ENCODE data around the gene OTP. TPM values are rescaled to one million over a fixed set of nuclear protein-coding genes. Genes with fewer than 3 reads are reported as not detected.

The OTP gene
- total and polyA plus RNA-seq, 2 donors (not counting 1 experiment from before 2014, with no cell fraction given): not detected

DNA sequence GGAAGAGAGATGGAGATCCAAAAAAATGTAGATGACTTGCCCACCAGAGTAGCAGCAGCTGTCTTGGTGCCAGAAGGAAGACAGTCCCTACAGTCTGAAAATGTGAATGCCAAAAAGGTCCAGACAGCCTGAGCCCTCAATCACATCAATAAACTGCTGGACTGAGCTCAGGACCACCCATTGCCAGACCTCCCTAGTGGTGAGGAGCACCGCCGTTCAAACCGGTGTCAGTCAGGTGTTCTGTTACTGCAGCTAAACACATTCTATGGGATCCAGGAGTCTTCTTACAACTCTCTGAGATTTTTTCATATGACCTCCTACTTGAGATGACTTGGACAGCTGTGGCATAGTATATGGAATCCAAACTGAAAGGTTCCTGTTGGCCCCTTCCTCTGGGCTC is 32.0 kb upstream of the OTP start:
- Histone ChIP-seq H3K36me3 (ENCODE audit: control insufficient read depth, insufficient read depth, low read length) (no peaks in the 10 kb centered on the region), H3K9me3 (ENCODE audit: control insufficient read depth, insufficient read depth, low read depth, low read length) (no peaks in the 10 kb centered on the region), H2AFZ (ENCODE audit: low read length) (no peak overlapping the region), H3K9ac (ENCODE audit: insufficient read depth, low read length) (no peak overlapping the region), H3K79me2 (ENCODE audit: control insufficient read depth, insufficient read depth, low read length) (no peaks in the 10 kb centered on the region), H3K4me1 (ENCODE audit: control insufficient read depth, extremely low read depth, insufficient read depth, low read length) (no peaks in the 10 kb centered on the region), H3K27me3 (ENCODE audit: control insufficient read depth, insufficient read depth, low read length) (peaks cover 11% of the 10 kb centered on the region), H3K27ac (ENCODE audit: insufficient read depth, low read length) (no peak overlapping the region), H3K4me2 (ENCODE audit: extremely low read depth, insufficient read depth, low read length) (no peak overlapping the region), H4K20me1 (ENCODE audit: control insufficient read depth, extremely low read depth, insufficient read depth, low read length) (no peaks in the 10 kb centered on the region), H3K4me3 (replicated peaks in 1 of 4; ENCODE audit: control extremely low read depth in 1 of 4, insufficient read depth in 1 of 4, low read depth in 3 of 4, low read length in 4 of 4) (no peak overlapping the region)
- DNase-seq (ENCODE audit: low read depth in 2 of 2): no peak
- TF ChIP-seq EZH2 (IDR thresholded peaks at IDR 0.05; ENCODE audit: low read length, missing control alignments): no peak
- TF ChIP-seq, protein P1, sequence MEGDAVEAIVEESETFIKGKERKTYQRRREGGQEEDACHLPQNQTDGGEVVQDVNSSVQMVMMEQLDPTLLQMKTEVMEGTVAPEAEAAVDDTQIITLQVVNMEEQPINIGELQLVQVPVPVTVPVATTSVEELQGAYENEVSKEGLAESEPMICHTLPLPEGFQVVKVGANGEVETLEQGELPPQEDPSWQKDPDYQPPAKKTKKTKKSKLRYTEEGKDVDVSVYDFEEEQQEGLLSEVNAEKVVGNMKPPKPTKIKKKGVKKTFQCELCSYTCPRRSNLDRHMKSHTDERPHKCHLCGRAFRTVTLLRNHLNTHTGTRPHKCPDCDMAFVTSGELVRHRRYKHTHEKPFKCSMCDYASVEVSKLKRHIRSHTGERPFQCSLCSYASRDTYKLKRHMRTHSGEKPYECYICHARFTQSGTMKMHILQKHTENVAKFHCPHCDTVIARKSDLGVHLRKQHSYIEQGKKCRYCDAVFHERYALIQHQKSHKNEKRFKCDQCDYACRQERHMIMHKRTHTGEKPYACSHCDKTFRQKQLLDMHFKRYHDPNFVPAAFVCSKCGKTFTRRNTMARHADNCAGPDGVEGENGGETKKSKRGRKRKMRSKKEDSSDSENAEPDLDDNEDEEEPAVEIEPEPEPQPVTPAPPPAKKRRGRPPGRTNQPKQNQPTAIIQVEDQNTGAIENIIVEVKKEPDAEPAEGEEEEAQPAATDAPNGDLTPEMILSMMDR (conservative IDR thresholded peaks at IDR 0.05 in 1 of 2, IDR thresholded peaks at IDR 0.05 in 1 of 2; ENCODE audit: low read depth in 1 of 2, low read length in 2 of 2): no peak

DNA sequence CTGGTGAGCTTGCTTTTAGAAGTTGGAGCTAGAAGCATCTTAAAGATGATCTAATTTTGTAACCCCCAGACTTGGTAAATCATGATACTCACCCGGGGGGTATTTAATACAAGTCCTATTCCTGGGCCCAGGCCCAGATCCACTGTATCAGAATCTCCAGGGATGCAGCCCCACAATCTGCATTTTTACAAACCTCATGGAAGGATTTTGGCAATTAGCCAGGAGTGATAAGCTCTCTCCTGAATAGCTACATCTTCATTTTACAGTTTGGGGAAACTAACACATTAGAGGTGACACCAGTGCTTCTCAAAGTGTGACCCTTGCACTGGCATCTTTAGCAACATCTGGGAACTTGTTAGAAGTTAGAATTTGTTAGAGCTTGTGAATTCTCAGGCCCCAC is 31.2 kb upstream of the OTP start:
- Histone ChIP-seq H3K79me2 (ENCODE audit: control insufficient read depth, insufficient read depth, low read length) (no peaks in the 10 kb centered on the region), H2AFZ (ENCODE audit: low read length) (no peak overlapping the region), H4K20me1 (ENCODE audit: control insufficient read depth, extremely low read depth, insufficient read depth, low read length) (no peaks in the 10 kb centered on the region), H3K27ac (ENCODE audit: insufficient read depth, low read length) (no peak overlapping the region), H3K4me1 (ENCODE audit: control insufficient read depth, extremely low read depth, insufficient read depth, low read length) (no peaks in the 10 kb centered on the region), H3K9me3 (ENCODE audit: control insufficient read depth, insufficient read depth, low read depth, low read length) (no peaks in the 10 kb centered on the region), H3K9ac (ENCODE audit: insufficient read depth, low read length) (no peak overlapping the region), H3K4me2 (ENCODE audit: extremely low read depth, insufficient read depth, low read length) (no peak overlapping the region), H3K36me3 (ENCODE audit: control insufficient read depth, insufficient read depth, low read length) (no peaks in the 10 kb centered on the region), H3K4me3 (replicated peaks in 1 of 4; ENCODE audit: control extremely low read depth in 1 of 4, insufficient read depth in 1 of 4, low read depth in 3 of 4, low read length in 4 of 4) (no peak overlapping the region), H3K27me3 (ENCODE audit: control insufficient read depth, insufficient read depth, low read length) (peaks cover 11% of the 10 kb centered on the region)
- TF ChIP-seq, protein P1 (conservative IDR thresholded peaks at IDR 0.05 in 1 of 2, IDR thresholded peaks at IDR 0.05 in 1 of 2; ENCODE audit: low read depth in 1 of 2, low read length in 2 of 2): no peak
- no peak for TF ChIP-seq EZH2 (IDR thresholded peaks at IDR 0.05; ENCODE audit: low read length, missing control alignments)
- no peak for DNase-seq (ENCODE audit: low read depth in 2 of 2)

DNA sequence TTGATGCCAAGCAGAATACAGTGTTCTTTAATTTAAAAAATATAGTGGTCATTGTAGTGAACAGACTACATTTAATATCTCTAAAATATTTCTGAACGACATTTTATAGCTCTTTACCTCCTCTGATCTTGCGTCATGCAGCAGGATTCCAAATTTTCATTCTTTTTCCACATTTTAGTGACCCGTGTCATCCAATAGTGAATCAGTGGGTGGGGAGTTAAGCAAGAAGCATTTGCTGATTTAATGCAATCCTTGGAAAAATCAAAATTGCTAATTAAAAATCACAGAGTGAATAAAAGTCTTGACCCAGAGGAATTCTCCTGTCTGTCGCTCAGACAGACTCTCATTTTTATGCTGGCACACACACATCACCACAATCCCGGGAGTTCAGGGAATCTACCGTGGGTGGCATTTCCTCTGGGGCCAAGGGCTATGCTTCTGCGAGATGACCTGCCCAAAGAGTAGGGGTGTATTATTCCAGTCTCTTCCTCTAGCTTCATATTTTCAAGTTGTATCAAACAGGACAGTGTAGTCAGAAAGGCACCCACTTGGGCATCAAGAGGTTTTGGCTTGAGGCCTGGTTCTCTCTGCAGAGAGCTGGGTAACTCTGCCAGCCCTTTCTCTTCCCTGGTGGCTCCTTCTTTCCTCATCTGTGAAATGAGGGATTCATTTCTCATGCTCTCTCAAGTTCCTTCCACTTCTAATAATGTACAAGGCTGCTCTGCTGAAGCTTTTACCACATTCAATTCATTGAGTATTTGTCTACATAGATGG is 24.8 kb upstream of the OTP start:
- H3K9ac ChIP-seq (ENCODE audit: insufficient read depth, low read length): no peak overlapping the region
- H3K79me2 ChIP-seq (ENCODE audit: control insufficient read depth, insufficient read depth, low read length): no peaks in the 10 kb centered on the region
- H3K4me1 ChIP-seq (ENCODE audit: control insufficient read depth, extremely low read depth, insufficient read depth, low read length): no peaks in the 10 kb centered on the region
- TF ChIP-seq, protein P1 (conservative IDR thresholded peaks at IDR 0.05 in 1 of 2, IDR thresholded peaks at IDR 0.05 in 1 of 2; ENCODE audit: low read depth in 1 of 2, low read length in 2 of 2): no peak
- TF ChIP-seq EZH2 (IDR thresholded peaks at IDR 0.05; ENCODE audit: low read length, missing control alignments): no peak
- H3K27me3 ChIP-seq (ENCODE audit: control insufficient read depth, insufficient read depth, low read length): no peaks in the 10 kb centered on the region
- no peak overlapping the region for H3K4me2 ChIP-seq (ENCODE audit: extremely low read depth, insufficient read depth, low read length)
- H3K36me3 ChIP-seq (ENCODE audit: control insufficient read depth, insufficient read depth, low read length): no peaks in the 10 kb centered on the region
- H3K9me3 ChIP-seq (ENCODE audit: control insufficient read depth, insufficient read depth, low read depth, low read length): no peaks in the 10 kb centered on the region
- H2AFZ ChIP-seq (ENCODE audit: low read length): no peak overlapping the region
- H3K27ac ChIP-seq (ENCODE audit: insufficient read depth, low read length): no peak overlapping the region
- DNase-seq (ENCODE audit: low read depth in 2 of 2): no peak
- no peaks in the 10 kb centered on the region for H4K20me1 ChIP-seq (ENCODE audit: control insufficient read depth, extremely low read depth, insufficient read depth, low read length)
- no peak overlapping the region for H3K4me3 ChIP-seq (replicated peaks in 1 of 4; ENCODE audit: control extremely low read depth in 1 of 4, insufficient read depth in 1 of 4, low read depth in 3 of 4, low read length in 4 of 4)
